ENCODE data around the gene TLNRD1.
A peak's percentile ranks its signal among the peaks of the same experiment; 100 is the strongest.

The TLNRD1 gene

GRCh38 chr15:80977627-80978036, 23.1 kb upstream of the TLNRD1 start:
- H3K4me3 ChIP-seq (ENCODE audit: low read length), result no peak overlapping the region
- peak; percentile 96 for TF ChIP-seq CTCF (IDR thresholded peaks at IDR 0.05; ENCODE audit: low read depth, low read length)
- TF ChIP-seq EZH2phosphoT487 (IDR thresholded peaks at IDR 0.05; ENCODE audit: low read depth), result no peak
- peaks cover 67% of the 10 kb centered on the region for H3K79me2 ChIP-seq (ENCODE audit: low read length)
- peaks cover 35% of the 10 kb centered on the region for H3K4me1 ChIP-seq (ENCODE audit: low read length)
- no peak overlapping the region for H2AFZ ChIP-seq (ENCODE audit: low read depth, low read length)
- no peaks in the 10 kb centered on the region for H3K27me3 ChIP-seq (ENCODE audit: low read depth, low read length)
- H3K4me2 ChIP-seq (ENCODE audit: low read length), result peak overlapping the region; percentile 38
- peak overlapping the region; percentile 7; the same call in 1 of the 2 replicates for H3K27ac ChIP-seq (ENCODE audit: low read length)
- no peak overlapping the region for H3K9ac ChIP-seq (ENCODE audit: low read length)
- H4K20me1 ChIP-seq (ENCODE audit: insufficient read depth, low read length), result peaks cover 37% of the 10 kb centered on the region
- H3K36me3 ChIP-seq (replicated peaks; ENCODE audit: low read depth, low read length), result peaks cover 49% of the 10 kb centered on the region
- H3K9me3 ChIP-seq (ENCODE audit: insufficient read depth, low read length), result no peaks in the 10 kb centered on the region

GRCh38 chr15:80978685-80979329, 21.9 kb upstream of the TLNRD1 start:
- Histone ChIP-seq H3K27ac (ENCODE audit: low read length) (peak overlapping the region; percentile 7), H2AFZ (ENCODE audit: low read depth, low read length) (no peak overlapping the region), H3K4me1 (ENCODE audit: low read length) (peaks cover 37% of the 10 kb centered on the region), H3K36me3 (replicated peaks; ENCODE audit: low read depth, low read length) (peaks cover 45% of the 10 kb centered on the region), H4K20me1 (ENCODE audit: insufficient read depth, low read length) (peaks cover 47% of the 10 kb centered on the region), H3K4me3 (ENCODE audit: low read length) (no peak overlapping the region), H3K79me2 (ENCODE audit: low read length) (peaks cover 76% of the 10 kb centered on the region), H3K27me3 (ENCODE audit: low read depth, low read length) (no peaks in the 10 kb centered on the region), H3K9ac (ENCODE audit: low read length) (no peak overlapping the region), H3K4me2 (ENCODE audit: low read length) (peak overlapping the region; percentile 38; the same call in 1 of the 2 replicates), H3K9me3 (ENCODE audit: insufficient read depth, low read length) (no peaks in the 10 kb centered on the region)
- TF ChIP-seq EZH2phosphoT487 (IDR thresholded peaks at IDR 0.05; ENCODE audit: low read depth) (no peak), CTCF (IDR thresholded peaks at IDR 0.05; ENCODE audit: low read depth, low read length) (no peak)

- Histone ChIP-seq H3K79me2 (ENCODE audit: low read length) (peaks cover 80% of the 10 kb centered on the region), H3K36me3 (replicated peaks; ENCODE audit: low read depth, low read length) (peaks cover 40% of the 10 kb centered on the region), H3K4me1 (ENCODE audit: low read length) (peaks cover 37% of the 10 kb centered on the region), H3K27me3 (ENCODE audit: low read depth, low read length) (no peaks in the 10 kb centered on the region), H3K27ac (ENCODE audit: low read length) (no peak overlapping the region), H3K9me3 (ENCODE audit: insufficient read depth, low read length) (no peaks in the 10 kb centered on the region), H3K9ac (ENCODE audit: low read length) (no peak overlapping the region), H4K20me1 (ENCODE audit: insufficient read depth, low read length) (peaks cover 47% of the 10 kb centered on the region), H3K4me2 (ENCODE audit: low read length) (no peak overlapping the region), H3K4me3 (ENCODE audit: low read length) (no peak overlapping the region), H2AFZ (ENCODE audit: low read depth, low read length) (no peak overlapping the region)
- TF ChIP-seq CTCF (IDR thresholded peaks at IDR 0.05; ENCODE audit: low read depth, low read length), result no peak
- no peak for TF ChIP-seq EZH2phosphoT487 (IDR thresholded peaks at IDR 0.05; ENCODE audit: low read depth)
These were observed 21.1 kb upstream of the TLNRD1 start for GRCh38 chr15:80979538-80980200.

DNA sequence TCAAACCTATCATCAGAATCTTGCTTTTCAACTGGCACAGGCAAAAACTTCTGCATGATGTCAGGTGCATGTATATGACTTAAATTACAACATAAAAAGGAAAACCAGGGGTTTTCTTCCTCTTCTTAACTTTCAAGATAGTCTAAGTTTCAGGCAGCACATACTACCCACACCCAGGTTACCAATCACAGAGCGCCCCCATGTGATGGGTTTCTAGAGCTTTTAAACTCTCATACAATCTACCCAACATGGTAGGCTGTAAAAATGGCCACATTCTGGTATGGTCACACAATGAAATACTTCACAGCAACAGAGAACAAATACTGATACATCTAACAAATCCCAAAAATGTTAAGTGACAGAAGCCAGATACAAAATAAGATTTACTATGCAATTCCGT, 18.5 kb upstream of the TLNRD1 start:
- Histone ChIP-seq H4K20me1 (ENCODE audit: insufficient read depth, low read length) (peaks cover 62% of the 10 kb centered on the region), H3K79me2 (ENCODE audit: low read length) (peaks cover 82% of the 10 kb centered on the region), H3K4me2 (ENCODE audit: low read length) (peak overlapping the region; percentile 11), H3K4me1 (ENCODE audit: low read length) (peaks cover 50% of the 10 kb centered on the region), H3K9me3 (ENCODE audit: insufficient read depth, low read length) (no peaks in the 10 kb centered on the region), H3K9ac (ENCODE audit: low read length) (no peak overlapping the region), H2AFZ (ENCODE audit: low read depth, low read length) (no peak overlapping the region), H3K27ac (ENCODE audit: low read length) (peak overlapping the region; percentile 59), H3K4me3 (ENCODE audit: low read length) (no peak overlapping the region), H3K27me3 (ENCODE audit: low read depth, low read length) (no peaks in the 10 kb centered on the region), H3K36me3 (replicated peaks; ENCODE audit: low read depth, low read length) (peaks cover 44% of the 10 kb centered on the region)
- TF ChIP-seq EZH2phosphoT487 (IDR thresholded peaks at IDR 0.05; ENCODE audit: low read depth) (no peak), CTCF (IDR thresholded peaks at IDR 0.05; ENCODE audit: low read depth, low read length) (peak; percentile 70)

All from OCI-LY3 (cell line).